ENCODE measurements around the gene UBE2M. TPM values are rescaled to one million over a fixed set of nuclear protein-coding genes. Genes with fewer than 3 reads are reported as not detected.

The UBE2M gene
- total RNA-seq, 2 donors from 2014 or later: 116 to 122 TPM

Other genes with a start within 250 kb of the UBE2M start
- 1 to 10 TPM; 4.0 to 5.0 TPM for gene ZSCAN22, start 231.6 kb downstream of the UBE2M start, total RNA-seq
- gene A1BG, start 205.1 kb downstream of the UBE2M start, total RNA-seq: 10 to 100 TPM; 25.4 to 33.2 TPM
- gene ZNF497, start 195.9 kb downstream of the UBE2M start, total RNA-seq: 1 to 10 TPM; 1.5 to 2.4 TPM
- gene ZNF837, start 177.6 kb downstream of the UBE2M start, total RNA-seq: 1 to 10 TPM; 2.3 to 3.0 TPM
- gene RPS5, start 171.3 kb downstream of the UBE2M start, total RNA-seq: 1,000 to 10,000 TPM; 1,499 to 1,539 TPM
- 1 to 10 TPM in 1 of 2 donors, under 1 TPM in 1; 0.58 to 1.5 TPM for gene RNF225, start 163.0 kb downstream of the UBE2M start, total RNA-seq
- 10 to 100 TPM in 1 of 2 donors, 1 to 10 TPM in 1; 7.5 to 10.4 TPM for gene ZNF584, start 150.0 kb downstream of the UBE2M start, total RNA-seq
- 1 to 10 TPM; 2.6 to 3.5 TPM for gene ZNF132, start 118.5 kb downstream of the UBE2M start, total RNA-seq
- gene ZNF324B, start 107.0 kb downstream of the UBE2M start, total RNA-seq: 1 to 10 TPM; 7.7 TPM
- 1 to 10 TPM; 8.2 to 8.4 TPM for gene ZNF324, start 91.5 kb downstream of the UBE2M start, total RNA-seq
- gene ZNF446, start 82.3 kb downstream of the UBE2M start, total RNA-seq: 1 to 10 TPM; 8.5 TPM
- gene SLC27A5, start 46.6 kb downstream of the UBE2M start, total RNA-seq: 10 to 100 TPM; 12.8 to 17.7 TPM
- gene ZBTB45, start 38.8 kb downstream of the UBE2M start, total RNA-seq: 10 to 100 TPM; 10.8 to 12.1 TPM
- gene TRIM28, start 14.5 kb downstream of the UBE2M start, total RNA-seq: 100 to 1,000 TPM; 351 to 473 TPM
- gene CHMP2A, start 3.5 kb downstream of the UBE2M start, total RNA-seq: 10 to 100 TPM; 80.3 to 91.8 TPM
- gene MZF1, start 14.7 kb upstream of the UBE2M start, total RNA-seq: 10 to 100 TPM; 15.0 to 18.6 TPM

Measured in activated T-cell treated with anti-CD3 and anti-CD28 coated beads, Interleukin-2, amount 50 U/mL, for 72 hours (primary cell).